ENCODE results near the gene FRY. TPM values are rescaled to one million over a fixed set of nuclear protein-coding genes. Genes with fewer than 3 reads are reported as not detected.

The FRY gene
- total RNA-seq, 4 donors from 2014 or later, result 6.7 to 106 (median 14.1) TPM

GRCh38 chr13:32073180-32073864, 41.7 kb downstream of the FRY start:
- no peaks in the 10 kb centered on the region for H3K36me3 ChIP-seq
- no peaks in the 10 kb centered on the region for H3K4me1 ChIP-seq
- no peak overlapping the region for H3K4me3 ChIP-seq
- no peak for DNase-seq
- H3K9me3 ChIP-seq, result no peaks in the 10 kb centered on the region
- no peak for TF ChIP-seq POLR2A (IDR thresholded peaks at IDR 0.05)
- no peak for TF ChIP-seq CTCF (IDR thresholded peaks at IDR 0.05)
- H3K27ac ChIP-seq, result no peak overlapping the region
- H3K27me3 ChIP-seq, result no peaks in the 10 kb centered on the region

GRCh38 chr13:32075170-32075851, 43.7 kb downstream of the FRY start:
- H3K4me3 ChIP-seq, result no peak overlapping the region
- no peak for TF ChIP-seq CTCF (IDR thresholded peaks at IDR 0.05)
- no peak for TF ChIP-seq POLR2A (IDR thresholded peaks at IDR 0.05)
- H3K9me3 ChIP-seq, result no peaks in the 10 kb centered on the region
- H3K36me3 ChIP-seq, result no peaks in the 10 kb centered on the region
- H3K27ac ChIP-seq, result no peak overlapping the region
- no peaks in the 10 kb centered on the region for H3K4me1 ChIP-seq
- no peak for DNase-seq
- no peaks in the 10 kb centered on the region for H3K27me3 ChIP-seq

GRCh38 chr13:32079587-32079986, 48.0 kb downstream of the FRY start:
- no peaks in the 10 kb centered on the region for H3K36me3 ChIP-seq
- no peaks in the 10 kb centered on the region for H3K9me3 ChIP-seq
- no peaks in the 10 kb centered on the region for H3K27me3 ChIP-seq
- no peaks in the 10 kb centered on the region for H3K4me1 ChIP-seq
- TF ChIP-seq CTCF (IDR thresholded peaks at IDR 0.05) (no peak), POLR2A (IDR thresholded peaks at IDR 0.05) (no peak)
- no peak overlapping the region for H3K4me3 ChIP-seq
- no peak overlapping the region for H3K27ac ChIP-seq
- DNase-seq, result no peak

- TF ChIP-seq CTCF (IDR thresholded peaks at IDR 0.05) (no peak), POLR2A (IDR thresholded peaks at IDR 0.05) (no peak)
- Histone ChIP-seq H3K4me3 (no peak overlapping the region), H3K9me3 (no peaks in the 10 kb centered on the region), H3K36me3 (no peaks in the 10 kb centered on the region), H3K4me1 (no peaks in the 10 kb centered on the region), H3K27ac (peak overlapping the region in 1 of 4 donors; percentile 29), H3K27me3 (no peaks in the 10 kb centered on the region)
- peak in 1 of 3 donors; percentile 62 for DNase-seq
Observed at GRCh38 chr13:32080328-32080744, 48.8 kb downstream of the FRY start.

GRCh38 chr13:32081591-32081990, 50.0 kb downstream of the FRY start:
- DNase-seq, result no peak
- Histone ChIP-seq H3K4me1 (no peaks in the 10 kb centered on the region), H3K4me3 (no peak overlapping the region), H3K27me3 (no peaks in the 10 kb centered on the region), H3K36me3 (no peaks in the 10 kb centered on the region), H3K27ac (no peak overlapping the region), H3K9me3 (no peaks in the 10 kb centered on the region)
- TF ChIP-seq POLR2A (IDR thresholded peaks at IDR 0.05), result no peak
- TF ChIP-seq CTCF (IDR thresholded peaks at IDR 0.05), result no peak

Measured in Peyer's patch (tissue), 4 donors.